Body of pancreas (tissue), 4 donors: ENCODE results near the gene FER. TPM values are rescaled to one million over a fixed set of nuclear protein-coding genes. Genes with fewer than 3 reads are reported as not detected.

Experiments used
- ATAC-seq: fragments of 150-250 bp; one replicate; pipeline ENCODE4 v1.9.1; 2016
- DNase-seq, 4 donors: peaks; one replicate each; pipeline ENCODE4 v3.0.0-alpha.2; 2019
- H3K27ac ChIP-seq, 4 donors: fragments of 200-600 bp; sonication (generic); 1 replicate in 3 of 4; 2 replicates in 1 of 4; pipeline versions ENCODE4 v1.5.1 to v1.6.1; 2016 to 2019; ENCODE audit warnings: mild to moderate bottlenecking in 1 of 4, mixed read lengths in 1 of 4, moderate library complexity in 1 of 4
- H3K27me3 ChIP-seq, 2 donors: fragments of 200-600 bp; sonication (generic); one replicate each; pipeline ENCODE4 v1.6.0; 2016; ENCODE audit warnings: mild to moderate bottlenecking in 1 of 2
- H3K36me3 ChIP-seq, 2 donors: fragments of 200-600 bp; sonication (generic); replicated peaks in 1 of 2; 2 replicates each; pipeline ENCODE4 v1.5.1; 2016; ENCODE audit warnings: low read depth in 2 of 2; ENCODE audit not compliant: insufficient read depth in 1 of 2
- H3K4me1 ChIP-seq: fragments of 200-600 bp; sonication (generic); one replicate; pipeline ENCODE4 v1.6.0; 2016
- H3K4me3 ChIP-seq, 2 donors: fragments of 200-600 bp; sonication (generic); 1 replicate in 1 of 2; 2 replicates in 1 of 2; pipeline ENCODE4 v1.5.1; 2016 to 2019
- H3K9me3 ChIP-seq, 3 donors: fragments of 200-600 bp; sonication (generic); 1 replicate in 2 of 3; 2 replicates in 1 of 3; pipeline ENCODE4 v1.5.1; 2016
- CTCF ChIP-seq, 7 experiments: fragments of 450-650 bp in 4 of 7; fragments of 200-600 bp in 3 of 7; sonication (generic) in 3 of 7; IDR thresholded peaks; one replicate each; pipeline ENCODE4 v1.5.1; 2016 to 2019; ENCODE audit warnings: antibody characterized with exemption in 7 of 7
- POLR2A ChIP-seq, 3 donors: fragments of 450-650 bp; IDR thresholded peaks; one replicate each; pipeline ENCODE4 v1.6.1; 2016; ENCODE audit warnings: antibody characterized with exemption in 3 of 3, mild to moderate bottlenecking in 2 of 3
- WGBS, 2 donors: methylation state at CpG; one replicate each; pipeline ENCODE4 v1.1.5; 2017; 5-methylcytosine and 5-hydroxymethylcytosine counted together
- intact Hi-C: fragments of 100-400 bp; cut with DNase I; formaldehyde crosslinking; loops from one replicate; pipeline ENCODE4 v1.15.1; 2023
- total RNA-seq, 2 donors: library from RNA; depleted of rRNA; stranded (reverse); fragments of >200 nt; gene quantifications; one replicate each; pipeline ENCODE4 v1.1.0, GENCODE V29; 2016

The FER gene
- total RNA-seq, 2 donors from 2014 or later = 7.9 to 13.2 TPM

- Histone ChIP-seq H3K4me1 (no peaks in the 10 kb centered on the region), H3K27ac (no peak overlapping the region), H3K9me3 (no peaks in the 10 kb centered on the region), H3K4me3 (no peak overlapping the region), H3K27me3 (no peaks in the 10 kb centered on the region), H3K36me3 (no peaks in the 10 kb centered on the region)
- intact Hi-C loops = no loop called here
- TF ChIP-seq POLR2A (IDR thresholded peaks at IDR 0.05) (no peak), CTCF (IDR thresholded peaks at IDR 0.05) (no peak)
- DNase-seq = no peak
- 94 to 96% methylated on average over 3 of the region's 3 CpGs for WGBS, 2 donors
- ATAC-seq = no peak
Observed at GRCh38 chr5:108910627-108911026, 162.9 kb downstream of the FER start.

GRCh38 chr5:108911055-108911454 is 163.4 kb downstream of the FER start:
- no peak for ATAC-seq
- H3K4me1 ChIP-seq = no peaks in the 10 kb centered on the region
- no peak overlapping the region for H3K4me3 ChIP-seq
- no peak for DNase-seq
- H3K9me3 ChIP-seq = no peaks in the 10 kb centered on the region
- no peaks in the 10 kb centered on the region for H3K27me3 ChIP-seq
- no peak overlapping the region for H3K27ac ChIP-seq
- no peak for TF ChIP-seq POLR2A (IDR thresholded peaks at IDR 0.05)
- TF ChIP-seq CTCF (IDR thresholded peaks at IDR 0.05) = no peak
- H3K36me3 ChIP-seq = no peaks in the 10 kb centered on the region
- intact Hi-C loops = no loop called here
- WGBS, 2 donors = 94 to 95% methylated on average over 3 of the region's 3 CpGs

GRCh38 chr5:108917596-108917995 is 169.9 kb downstream of the FER start:
- no peak overlapping the region for H3K27ac ChIP-seq

GRCh38 chr5:108919591-108920326 is 172.1 kb downstream of the FER start:
- H3K9me3 ChIP-seq = no peaks in the 10 kb centered on the region
- no peaks in the 10 kb centered on the region for H3K36me3 ChIP-seq
- intact Hi-C loops = no loop called here
- ATAC-seq (no peak), DNase-seq (no peak)
- no peak overlapping the region for H3K27ac ChIP-seq
- peak in 6 of 7 experiments; percentile 18 to 41 (median 27) for TF ChIP-seq CTCF (IDR thresholded peaks at IDR 0.05)
- TF ChIP-seq POLR2A (IDR thresholded peaks at IDR 0.05) = no peak
- no peaks in the 10 kb centered on the region for H3K27me3 ChIP-seq
- H3K4me1 ChIP-seq = no peaks in the 10 kb centered on the region
- WGBS, 2 donors = 53 to 56% methylated on average over 2 of the region's 2 CpGs
- no peak overlapping the region for H3K4me3 ChIP-seq

More at GRCh38 chr5:108917596-108917995, 169.9 kb downstream of the FER start:
- no peak overlapping the region for H3K4me3 ChIP-seq
- DNase-seq (no peak), ATAC-seq (no peak)
- H3K9me3 ChIP-seq = no peaks in the 10 kb centered on the region
- intact Hi-C loops = no loop called here
- no peaks in the 10 kb centered on the region for H3K4me1 ChIP-seq
- H3K36me3 ChIP-seq = no peaks in the 10 kb centered on the region
- no peaks in the 10 kb centered on the region for H3K27me3 ChIP-seq
- TF ChIP-seq POLR2A (IDR thresholded peaks at IDR 0.05) = no peak
- no peak for TF ChIP-seq CTCF (IDR thresholded peaks at IDR 0.05)

GRCh38 chr5:108924457-108924961 is 176.8 kb downstream of the FER start:
- DNase-seq = no peak

More at GRCh38 chr5:108924457-108924961, 176.8 kb downstream of the FER start:
- H3K4me1 ChIP-seq = no peaks in the 10 kb centered on the region
- no peaks in the 10 kb centered on the region for H3K9me3 ChIP-seq
- intact Hi-C loops = no loop called here
- WGBS, 2 donors = 95 to 96% methylated on average over 3 of the region's 3 CpGs
- H3K36me3 ChIP-seq = no peaks in the 10 kb centered on the region
- H3K4me3 ChIP-seq = no peak overlapping the region
- ATAC-seq = no peak
- no peaks in the 10 kb centered on the region for H3K27me3 ChIP-seq
- H3K27ac ChIP-seq = no peak overlapping the region
- TF ChIP-seq CTCF (IDR thresholded peaks at IDR 0.05) = no peak
- no peak for TF ChIP-seq POLR2A (IDR thresholded peaks at IDR 0.05)
